Hepatocyte (in vitro differentiated cells): ENCODE results near the gene HDAC3. TPM values are rescaled to one million over a fixed set of nuclear protein-coding genes. Genes with fewer than 3 reads are reported as not detected.

ENCODE experiments used
- DNase-seq: peaks from one replicate; pipeline ENCODE4 v3.0.0-alpha.2; 2016; ENCODE audit warnings: low spot score
- H2AFZ ChIP-seq: fragments of 200-600 bp; sonication (generic); 2 replicates; pipeline ENCODE4 v1.6.0; 2016; ENCODE audit warnings: antibody characterized with exemption, mild to moderate bottlenecking
- H3K27ac ChIP-seq: fragments of 200-600 bp; sonication (generic); 2 replicates; pipeline ENCODE4 v1.5.1; 2016; ENCODE audit warnings: mild to moderate bottlenecking
- H3K27me3 ChIP-seq: fragments of 200-600 bp; sonication (generic); 2 replicates; pipeline ENCODE4 v1.6.1; 2016
- H3K36me3 ChIP-seq: fragments of 200-600 bp; sonication (generic); replicated peaks from 2 replicates; pipeline ENCODE4 v1.5.1; 2016; ENCODE audit warnings: low read depth; ENCODE audit not compliant: insufficient read depth
- H3K4me1 ChIP-seq: fragments of 200-600 bp; sonication (generic); 2 replicates; pipeline ENCODE4 v1.5.1; 2016; ENCODE audit warnings: mild to moderate bottlenecking, moderate library complexity; ENCODE audit not compliant: insufficient read depth
- H3K4me2 ChIP-seq: fragments of 200-600 bp; sonication (generic); 2 replicates; pipeline ENCODE4 v1.6.0; 2016
- H3K4me3 ChIP-seq: fragments of 200-600 bp; sonication (generic); 2 replicates; pipeline ENCODE4 v1.5.1; 2016; ENCODE audit warnings: mild to moderate bottlenecking
- H3K79me2 ChIP-seq: fragments of 200-600 bp; sonication (generic); 2 replicates; pipeline ENCODE4 v1.6.0; 2017; ENCODE audit warnings: mild to moderate bottlenecking
- H3K9me2 ChIP-seq: fragments of 200-600 bp; sonication (generic); replicated peaks from 2 replicates; pipeline ENCODE4 v1.6.0; 2017; ENCODE audit warnings: mild to moderate bottlenecking; ENCODE audit not compliant: insufficient read depth
- H3K9me3 ChIP-seq: fragments of 200-600 bp; sonication (generic); 2 replicates; pipeline ENCODE4 v1.5.1; 2016; ENCODE audit warnings: low read depth, mild to moderate bottlenecking
- H4K20me1 ChIP-seq: fragments of 200-600 bp; sonication (generic); 2 replicates; pipeline ENCODE4 v1.6.0; 2016; ENCODE audit warnings: mild to moderate bottlenecking; ENCODE audit not compliant: insufficient read depth, poor library complexity, severe bottlenecking
- CTCF ChIP-seq: fragments of 200-600 bp; sonication (generic); IDR thresholded peaks from 2 replicates; pipeline ENCODE4 v1.5.1; 2016; ENCODE audit warnings: antibody characterized with exemption, mild to moderate bottlenecking; ENCODE audit not compliant: poor library complexity
- EZH2 ChIP-seq: fragments of 200-600 bp; sonication (generic); IDR thresholded peaks from 2 replicates; pipeline ENCODE4 v1.6.1; 2016; ENCODE audit warnings: antibody characterized with exemption, mild to moderate bottlenecking, borderline replicate concordance
- EZH2phosphoT487 ChIP-seq: fragments of 200-600 bp; sonication (generic); IDR thresholded peaks from one replicate; pipeline ENCODE4 v1.6.1; 2018; ENCODE audit warnings: antibody characterized with exemption, mild to moderate bottlenecking, low read depth, moderate library complexity; ENCODE audit not compliant: unreplicated experiment, severe bottlenecking
- WGBS: methylation state at CpG from one replicate; pipeline ENCODE4 v1.1.6; 2016; ENCODE audit warnings: low lambda C conversion rate; ENCODE audit errors: missing lambda C conversion rate; 5-methylcytosine and 5-hydroxymethylcytosine counted together
- polyA plus RNA-seq: library from polyadenylated mRNA; unstranded; fragments of >200 nt; fragmentation: Nextera tagmentation; extraction: Ambion mirVana; gene quantifications from 2 replicates; pipeline ENCODE4 v1.2.1, GENCODE V29; 2016
- total RNA-seq: library from RNA; depleted of rRNA; stranded (reverse); fragments of >200 nt; gene quantifications from 2 replicates; pipeline ENCODE4 v1.2.3, GENCODE V29; 2014

The HDAC3 gene
- total and polyA plus RNA-seq, 2 experiments from 2014 or later, result 50.1 to 74.0 TPM

DNA sequence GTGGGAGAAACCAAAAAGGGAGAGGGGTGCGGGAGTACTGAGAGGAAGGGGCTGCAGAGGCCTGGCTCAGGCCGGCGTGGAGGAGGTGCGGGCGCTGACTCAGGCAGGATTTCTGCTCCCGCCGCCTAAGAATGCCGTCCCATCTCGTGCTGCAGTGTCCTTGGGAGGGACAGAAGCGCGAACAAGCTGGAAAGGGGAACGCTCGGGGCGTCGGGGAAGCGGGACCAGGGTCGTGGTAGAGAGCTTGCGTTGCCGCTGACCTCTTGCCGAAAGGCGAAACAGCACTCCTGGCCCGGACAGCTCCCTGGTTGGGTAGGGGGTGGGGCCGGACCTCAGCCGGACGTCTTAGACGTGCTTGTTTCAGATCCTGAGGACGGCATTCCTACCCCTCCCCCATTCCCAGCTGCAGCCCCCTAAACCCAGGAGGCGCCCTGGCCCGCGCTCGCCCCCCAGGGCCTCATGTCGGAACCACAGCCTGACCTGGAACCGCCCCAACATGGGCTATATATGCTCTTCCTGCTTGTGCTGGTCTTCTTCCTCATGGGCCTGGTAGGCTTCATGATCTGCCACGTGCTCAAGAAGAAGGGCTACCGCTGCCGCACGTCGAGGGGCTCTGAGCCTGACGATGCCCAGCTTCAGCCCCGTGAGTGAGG, 1.2 kb upstream of the HDAC3 start:
- no peaks in the 10 kb centered on the region for H3K36me3 ChIP-seq
- peak overlapping the region; percentile 54 for H3K4me3 ChIP-seq
- H3K27ac ChIP-seq, result peak overlapping the region; percentile 78
- no peaks in the 10 kb centered on the region for H3K27me3 ChIP-seq
- H3K9me3 ChIP-seq, result no peaks in the 10 kb centered on the region
- TF ChIP-seq EZH2phosphoT487, result no peak
- no peak for TF ChIP-seq EZH2
- peak; percentile 34 for TF ChIP-seq CTCF
- H3K79me2 ChIP-seq, result peaks cover 37% of the 10 kb centered on the region
- H4K20me1 ChIP-seq, result peaks cover 10% of the 10 kb centered on the region
- peak overlapping the region; percentile 99 for H3K4me2 ChIP-seq
- WGBS, result 9% methylated on average over 34 of the region's 40 CpGs
- peaks cover 19% of the 10 kb centered on the region for H3K4me1 ChIP-seq
- peak; percentile 82 for DNase-seq
- peak overlapping the region; percentile 94 for H2AFZ ChIP-seq
- H3K9me2 ChIP-seq, result no peaks in the 10 kb centered on the region

DNA sequence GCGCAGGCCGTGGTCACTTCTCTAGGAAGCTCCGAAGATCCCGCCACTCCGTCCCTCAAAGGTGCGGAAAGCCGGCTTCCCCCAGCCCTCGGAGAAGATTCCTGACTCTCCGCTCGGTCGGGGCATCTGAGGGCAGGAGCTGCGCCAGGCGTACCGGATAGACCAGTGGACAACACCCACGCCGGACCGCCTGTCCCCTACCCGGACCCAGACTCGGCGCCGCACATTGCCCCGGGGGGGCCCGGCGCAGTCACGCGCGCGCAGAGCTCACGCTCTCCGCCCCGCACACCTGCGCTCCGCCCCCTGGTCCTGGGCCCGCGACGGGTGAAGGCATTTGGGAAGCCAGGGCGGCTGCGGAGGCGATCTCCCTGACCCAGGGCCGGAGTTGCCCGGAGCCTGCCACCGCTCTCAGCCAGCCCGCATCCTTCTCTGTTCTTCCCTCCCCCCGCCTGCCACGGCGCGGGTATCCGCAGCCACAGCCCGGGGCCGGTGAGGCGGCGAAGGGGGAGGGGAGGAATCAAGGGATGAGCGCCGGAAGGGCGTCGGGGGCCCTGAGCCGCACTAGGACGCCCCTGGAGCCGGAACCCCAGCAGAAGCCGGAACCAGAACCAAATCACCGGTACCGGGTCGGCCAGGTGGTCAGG, 596 bp upstream of the HDAC3 start:
- DNase-seq, result no peak
- H3K36me3 ChIP-seq, result no peaks in the 10 kb centered on the region
- TF ChIP-seq CTCF, result no peak
- TF ChIP-seq EZH2phosphoT487, result no peak
- TF ChIP-seq EZH2, result no peak
- H3K79me2 ChIP-seq, result peaks cover 43% of the 10 kb centered on the region
- H3K9me3 ChIP-seq, result no peaks in the 10 kb centered on the region
- H3K27ac ChIP-seq, result peak overlapping the region; percentile 78
- peak overlapping the region; percentile 54 for H3K4me3 ChIP-seq
- 2% methylated on average over 52 of the region's 63 CpGs for WGBS
- no peaks in the 10 kb centered on the region for H3K9me2 ChIP-seq
- H2AFZ ChIP-seq, result peak overlapping the region; percentile 94
- H3K27me3 ChIP-seq, result no peaks in the 10 kb centered on the region
- peaks cover 19% of the 10 kb centered on the region for H3K4me1 ChIP-seq
- H3K4me2 ChIP-seq, result peak overlapping the region; percentile 99
- peaks cover 10% of the 10 kb centered on the region for H4K20me1 ChIP-seq

DNA sequence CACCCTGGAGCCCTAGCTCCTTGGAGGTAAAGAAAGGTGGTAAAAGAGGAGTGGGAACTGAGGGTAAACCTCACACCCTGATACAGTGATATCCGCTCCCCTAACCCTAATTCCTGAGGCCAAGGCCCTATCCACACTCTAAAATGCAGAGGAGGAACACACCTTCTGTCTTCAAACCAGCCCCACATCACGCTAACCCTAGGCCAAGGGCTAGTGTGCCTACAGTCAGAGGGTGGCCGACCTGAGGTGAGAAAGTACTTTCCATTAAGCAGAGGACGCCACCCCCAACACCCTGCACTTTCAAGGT, 590 bp downstream of the HDAC3 start:
- Histone ChIP-seq H3K27me3 (no peaks in the 10 kb centered on the region), H3K4me1 (peaks cover 19% of the 10 kb centered on the region), H3K9me3 (no peaks in the 10 kb centered on the region), H3K79me2 (peaks cover 55% of the 10 kb centered on the region), H4K20me1 (peaks cover 10% of the 10 kb centered on the region), H3K4me2 (peak overlapping the region; percentile 99), H3K9me2 (no peaks in the 10 kb centered on the region), H3K27ac (peak overlapping the region; percentile 90), H2AFZ (peak overlapping the region; percentile 97), H3K4me3 (peak overlapping the region; percentile 70), H3K36me3 (no peaks in the 10 kb centered on the region)
- DNase-seq, result no peak
- TF ChIP-seq EZH2phosphoT487 (no peak), CTCF (no peak), EZH2 (no peak)
- 6% methylated on average over 3 of the region's 4 CpGs for WGBS
